ENCODE results near the gene PIMREG.

PIMREG gene, protein sequence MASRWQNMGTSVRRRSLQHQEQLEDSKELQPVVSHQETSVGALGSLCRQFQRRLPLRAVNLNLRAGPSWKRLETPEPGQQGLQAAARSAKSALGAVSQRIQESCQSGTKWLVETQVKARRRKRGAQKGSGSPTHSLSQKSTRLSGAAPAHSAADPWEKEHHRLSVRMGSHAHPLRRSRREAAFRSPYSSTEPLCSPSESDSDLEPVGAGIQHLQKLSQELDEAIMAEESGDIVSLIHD

DNA sequence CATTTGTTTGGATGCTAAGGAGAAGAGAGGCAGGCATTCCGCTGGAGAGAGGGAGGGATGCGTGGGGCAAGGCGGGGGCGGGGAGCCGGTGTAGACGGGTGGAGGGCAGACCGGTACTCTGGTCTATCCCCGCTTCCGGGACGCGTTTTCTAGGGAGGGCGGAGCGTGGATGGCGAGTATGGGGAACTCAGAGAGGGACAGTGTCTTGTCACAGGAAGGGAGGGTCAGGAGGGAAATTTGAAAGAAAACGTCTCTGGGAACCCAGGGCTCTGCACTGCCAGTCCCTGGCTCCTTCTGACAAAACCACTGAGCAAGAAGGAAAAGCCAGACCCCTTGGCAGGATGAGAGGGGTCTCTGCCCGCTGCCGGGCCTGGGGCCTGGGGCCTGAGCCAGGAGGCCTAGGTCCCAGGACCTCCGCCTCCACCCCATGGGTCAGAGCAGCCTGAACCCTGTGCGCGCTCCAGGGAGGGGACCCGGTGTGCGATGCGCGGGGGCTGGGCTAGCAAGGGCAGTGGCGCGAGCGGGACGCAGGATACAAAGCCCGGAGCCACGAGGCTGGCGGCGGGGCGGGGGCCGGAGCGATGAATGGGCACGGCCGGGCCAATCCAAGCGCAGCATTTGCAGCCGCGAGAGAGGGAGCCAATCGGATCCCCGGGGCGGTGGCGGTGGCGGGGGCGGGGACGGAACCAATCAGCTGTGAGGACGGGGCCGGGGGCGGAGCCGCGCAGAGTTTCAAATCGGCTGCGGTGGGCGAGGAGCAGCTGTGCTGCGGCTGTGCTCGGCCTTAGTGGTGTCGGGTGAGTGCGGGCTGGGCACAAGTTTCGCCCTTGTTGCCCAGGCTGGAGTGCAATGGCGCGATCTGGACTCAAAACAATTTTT is at the start of gene PIMREG:
Gene PIMREG, plus strand, starts transcription at position 764 of the 879 bp plus-strand sequence. CDS start 656 bp downstream, outside the sequence.
- no peak for FAIRE-seq

DNA sequence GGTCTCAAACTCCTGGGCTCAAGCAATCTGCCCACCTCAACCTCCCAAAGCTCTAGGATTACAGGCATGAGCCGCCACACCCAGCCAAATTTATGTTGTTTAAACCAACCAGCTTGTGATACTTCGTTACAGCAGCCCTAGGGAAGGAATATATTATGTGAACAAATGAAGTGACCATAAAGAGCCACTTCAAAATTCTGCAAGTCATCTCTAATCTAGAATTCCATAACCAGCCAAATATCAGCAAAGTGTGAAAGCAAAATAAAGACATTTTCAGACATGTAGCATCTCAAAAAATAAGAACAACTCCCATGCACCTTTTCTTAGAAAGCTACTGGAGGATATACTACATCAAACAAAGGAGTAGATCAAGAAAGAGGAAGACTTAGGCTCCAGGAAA is 45.3 kb upstream of the PIMREG start:
- no peak for FAIRE-seq

DNA sequence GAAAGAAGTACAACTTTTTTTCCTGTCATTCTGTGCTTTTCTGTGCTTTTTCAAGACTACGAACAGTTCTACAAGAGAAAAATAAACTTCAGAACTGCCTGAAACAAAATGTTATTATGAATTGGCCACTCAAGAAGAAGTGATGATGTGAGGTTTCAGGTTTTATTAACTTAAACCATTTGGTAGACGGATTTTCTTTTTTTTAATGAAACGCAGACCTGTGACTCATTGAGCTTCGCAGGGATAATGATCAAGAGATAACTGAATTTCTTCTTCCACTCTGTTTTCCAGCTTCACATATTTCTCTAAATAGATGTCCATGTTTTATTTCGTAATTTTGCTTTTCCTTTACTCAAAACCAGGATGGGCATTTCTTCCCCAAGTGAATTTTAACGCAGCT is 42.0 kb upstream of the PIMREG start:
- no peak for FAIRE-seq

GRCh38 chr17:6408276-6408675 is 36.0 kb upstream of the PIMREG start:
- FAIRE-seq = no peak

GRCh38 chr17:6408735-6409134 is 35.5 kb upstream of the PIMREG start:
- FAIRE-seq = no peak

GRCh38 chr17:6413065-6413464 is 31.2 kb upstream of the PIMREG start:
- FAIRE-seq = peak; percentile 90

- FAIRE-seq = no peak
Measured at GRCh38 chr17:6415616-6416015, 28.6 kb upstream of the PIMREG start.

GRCh38 chr17:6420173-6420641 is 24.0 kb upstream of the PIMREG start:
- no peak for FAIRE-seq

GRCh38 chr17:6421700-6422604 is 22.3 kb upstream of the PIMREG start:
- FAIRE-seq = peak; percentile 61

DNA sequence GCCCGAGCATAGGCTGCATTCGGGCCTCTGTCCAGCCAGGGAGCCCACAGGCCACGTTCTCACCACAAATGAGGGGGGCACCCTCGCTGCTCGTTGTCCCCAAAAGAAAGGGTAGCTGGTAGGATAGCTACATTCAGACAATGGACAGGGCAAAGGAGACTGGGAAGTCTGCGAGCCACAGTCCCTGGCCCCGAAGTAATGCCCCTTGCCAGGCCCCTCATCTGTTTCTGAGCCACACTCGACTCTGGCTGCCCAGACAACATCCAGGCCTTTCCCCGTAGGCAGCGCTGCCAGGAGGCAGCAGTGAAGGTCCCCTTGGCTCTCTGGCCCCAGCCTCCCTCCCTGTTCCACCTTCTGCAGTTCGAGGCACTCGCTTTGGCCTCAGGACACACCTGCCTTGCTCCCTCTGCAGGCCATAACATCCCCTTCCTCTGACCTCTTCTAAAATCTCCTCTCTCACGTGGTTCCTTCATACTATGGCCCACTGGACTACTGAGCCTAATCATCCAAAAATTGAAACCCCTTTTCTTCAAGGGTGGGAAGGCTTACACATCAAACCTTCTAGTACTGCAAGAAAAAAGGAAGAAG is 21.5 kb upstream of the PIMREG start:
- FAIRE-seq = no peak

GRCh38 chr17:6423931-6424330 is 20.3 kb upstream of the PIMREG start:
- FAIRE-seq = no peak

GRCh38 chr17:6425407-6425806 is 18.8 kb upstream of the PIMREG start:
- no peak for FAIRE-seq

DNA sequence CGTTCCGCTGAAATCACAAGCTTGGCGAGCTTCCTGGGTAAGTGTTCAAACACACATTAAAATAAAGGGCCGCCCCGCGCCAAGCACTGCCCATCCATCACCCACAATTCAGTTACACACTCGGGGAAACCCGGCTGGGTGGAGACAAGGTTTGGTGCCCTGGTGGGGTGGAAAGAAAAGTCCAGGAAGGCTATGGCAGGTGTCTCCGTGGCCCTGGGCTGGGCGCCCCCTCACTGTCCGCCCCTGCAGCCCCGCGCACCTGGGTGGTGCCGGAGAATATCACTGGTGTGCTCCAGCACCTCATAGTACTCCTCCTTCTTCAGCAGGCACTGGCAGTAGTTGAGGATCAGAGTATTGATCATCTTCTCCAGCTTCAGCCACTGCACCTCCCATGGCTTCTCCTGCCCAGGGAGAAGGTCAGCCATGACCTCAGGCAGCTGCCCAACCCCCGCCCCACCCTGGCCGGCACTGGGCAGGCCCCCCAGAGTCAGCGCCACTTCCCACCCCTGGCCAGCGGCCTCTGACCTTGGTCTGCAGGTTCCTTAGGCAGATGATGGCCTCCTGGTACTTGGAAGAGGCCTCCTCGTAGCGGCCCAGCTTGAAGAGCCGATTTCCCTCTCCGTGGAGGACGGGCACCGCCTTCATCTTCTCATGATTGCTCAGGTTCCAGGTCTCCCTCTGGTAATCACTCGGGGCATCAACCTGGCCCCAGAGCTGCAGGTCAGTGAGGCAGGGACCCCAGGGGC is 17.7 kb upstream of the PIMREG start:
- no peak for FAIRE-seq

GRCh38 chr17:6427279-6427781 is 16.9 kb upstream of the PIMREG start:
- no peak for FAIRE-seq

DNA sequence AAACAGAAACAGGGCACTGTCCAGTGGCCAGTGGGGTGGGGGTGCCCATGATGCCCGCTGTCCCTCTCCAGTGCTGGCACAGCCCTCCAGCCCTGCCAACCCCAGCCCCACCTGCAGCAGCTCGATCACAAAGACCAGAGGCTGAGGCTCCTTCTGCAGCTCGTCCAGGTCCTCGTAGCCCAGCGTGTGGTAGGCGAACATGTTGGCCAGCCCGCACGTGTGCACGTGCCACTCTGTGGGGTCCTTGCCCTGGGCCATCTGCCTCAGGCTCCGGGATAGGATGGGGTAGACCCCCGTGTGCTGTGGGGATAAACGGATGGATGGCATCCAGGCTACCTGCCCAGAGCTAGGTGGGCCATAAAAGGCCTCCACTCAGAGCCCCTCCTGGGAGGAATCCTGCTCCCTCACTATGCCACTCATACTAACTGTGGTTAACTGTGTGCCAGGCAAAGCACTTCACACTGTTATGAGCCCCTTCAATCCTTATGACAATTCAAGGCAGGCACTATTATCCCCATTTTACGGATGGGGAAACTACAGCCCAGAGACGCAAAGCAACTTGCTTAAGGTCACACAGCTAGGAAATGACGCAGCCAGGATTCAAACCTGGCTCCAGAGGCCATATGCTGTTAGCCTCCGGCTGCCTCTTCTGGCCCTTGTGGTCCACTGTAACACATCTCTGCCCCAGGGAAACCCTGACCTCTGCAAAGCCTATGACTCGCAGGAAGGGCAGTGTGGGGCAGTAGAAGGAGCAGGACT is 15.9 kb upstream of the PIMREG start:
- FAIRE-seq = no peak

GRCh38 chr17:6429266-6429665 is 15.0 kb upstream of the PIMREG start:
- FAIRE-seq = no peak

DNA sequence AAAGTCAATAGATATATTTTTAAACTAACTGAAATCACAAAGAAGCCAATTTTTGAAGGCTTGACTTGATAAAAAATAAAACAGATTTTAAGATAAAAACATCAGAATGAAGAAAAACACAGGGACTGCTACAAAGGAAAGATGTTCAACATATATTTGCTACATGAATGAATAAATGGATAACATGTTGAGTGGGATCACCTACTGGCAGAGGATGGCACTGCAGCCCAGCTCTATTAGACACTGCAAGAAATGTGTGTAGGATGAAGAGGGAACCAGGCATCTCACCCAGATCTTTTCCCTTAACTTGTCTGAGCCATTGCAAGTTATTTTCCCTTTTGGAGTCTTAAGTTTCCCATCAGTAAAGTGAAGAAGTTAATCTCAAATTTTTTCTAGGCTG is 13.5 kb upstream of the PIMREG start:
- no peak for FAIRE-seq

GRCh38 chr17:6435051-6435450 is 9.2 kb upstream of the PIMREG start, which contains the start of gene AIPL1:
Gene AIPL1, minus strand, starts transcription at chr17:6435121. Its CDS starts 17 bp downstream, at chr17:6435104.
- FAIRE-seq = no peak

DNA sequence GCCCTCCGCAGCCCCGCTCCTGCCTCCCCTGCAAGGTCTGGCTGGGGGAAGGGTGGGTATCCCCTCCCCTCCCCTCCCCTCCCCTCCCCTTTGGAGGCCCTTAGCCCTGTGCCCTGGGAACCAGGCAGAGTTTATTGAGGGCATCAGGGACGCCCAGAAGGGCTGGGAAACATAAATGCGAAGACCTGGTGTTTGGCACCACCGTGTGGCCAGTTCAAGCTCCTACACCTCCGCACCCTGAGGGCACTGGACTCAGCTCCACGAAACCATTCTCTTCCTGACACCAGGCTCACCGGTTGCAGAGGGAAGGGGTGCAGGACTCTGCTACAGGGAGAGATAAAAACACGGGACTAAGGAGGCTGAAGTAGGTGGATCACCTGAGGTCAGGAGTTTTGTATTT is 8.3 kb upstream of the PIMREG start:
- no peak for FAIRE-seq

GRCh38 chr17:6437466-6437865 is 6.8 kb upstream of the PIMREG start:
- FAIRE-seq = no peak

DNA sequence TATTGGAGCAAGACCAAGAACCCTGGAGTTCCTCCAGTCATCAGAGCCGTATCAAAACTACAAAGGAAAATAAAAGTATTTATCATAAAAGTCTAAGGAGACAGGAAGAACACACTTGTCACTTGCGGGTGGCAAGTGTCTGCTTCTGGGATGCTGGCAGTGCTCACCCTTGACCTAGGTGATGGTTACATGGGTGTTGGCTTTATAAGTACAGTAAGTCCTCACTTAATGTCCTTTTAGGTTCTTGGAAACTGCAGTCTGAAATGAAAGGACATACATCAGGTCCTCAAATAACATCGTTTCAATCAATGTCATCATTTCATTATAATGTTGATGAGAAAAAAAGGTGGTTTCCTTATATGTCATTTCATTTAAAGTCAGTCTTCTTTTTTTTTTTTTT is 6.3 kb upstream of the PIMREG start:
- no peak for FAIRE-seq

Measured in islet of Langerhans (tissue), 1 donor.